Neural cell (in vitro differentiated cells): ENCODE data around the gene UNC5CL. TPM values are rescaled to one million over a fixed set of nuclear protein-coding genes. Genes with fewer than 3 reads are reported as not detected.

Source experiments
- H2AFZ ChIP-seq: fragments of 200-600, 300-800 bp; sonication (generic), shearing (Covaris generic); 2 replicates; pipeline ENCODE4 v1.6.0; 2014; ENCODE audit warnings: low read depth, mild to moderate bottlenecking, antibody characterized with exemption, low read length, moderate library complexity
- H3F3A ChIP-seq: fragments of 200-600 bp; shearing (Covaris generic); 2 replicates; pipeline ENCODE4 v1.6.1; 2016; ENCODE audit warnings: mild to moderate bottlenecking, moderate library complexity, mixed read lengths, antibody characterized with exemption, low read length; ENCODE audit not compliant: insufficient read depth, poor library complexity, severe bottlenecking
- H3K27ac ChIP-seq: fragments of 200-600, 300-800 bp; sonication (generic), shearing (Covaris generic); 2 replicates; pipeline ENCODE4 v1.5.1; 2014; ENCODE audit warnings: mild to moderate bottlenecking, low read length, moderate library complexity
- H3K27me3 ChIP-seq: fragments of 300-800, 200-600 bp; sonication (generic), shearing (Covaris generic); 2 replicates; pipeline ENCODE4 v1.6.0; 2014; ENCODE audit warnings: mild to moderate bottlenecking, low read depth, low read length, moderate library complexity; ENCODE audit not compliant: insufficient read depth
- H3K36me3 ChIP-seq: fragments of 300-800, 200-600 bp; sonication (generic), shearing (Covaris generic); 2 replicates; pipeline ENCODE4 v1.5.1; 2014; ENCODE audit warnings: mild to moderate bottlenecking, antibody characterized with exemption, low read length, moderate library complexity; ENCODE audit not compliant: insufficient read depth
- H3K4me2 ChIP-seq: fragments of 300-800, 200-600 bp; sonication (generic), shearing (Covaris generic); 2 replicates; pipeline ENCODE4 v1.6.0; 2014; ENCODE audit warnings: mild to moderate bottlenecking, low read length
- H3K4me3 ChIP-seq: fragments of 300-800, 200-600 bp; sonication (generic), shearing (Covaris generic); 2 replicates; pipeline ENCODE4 v1.5.1; 2014; ENCODE audit warnings: mild to moderate bottlenecking, low read length, moderate library complexity
- H3K79me2 ChIP-seq: fragments of 200-600 bp; shearing (Covaris generic); replicated peaks from 2 replicates; pipeline ENCODE4 v1.6.0; 2014; ENCODE audit warnings: mild to moderate bottlenecking, low read length, moderate library complexity; ENCODE audit not compliant: insufficient read depth
- H3K9ac ChIP-seq: fragments of 300-800, 200-600 bp; sonication (generic), shearing (Covaris generic); 2 replicates; pipeline ENCODE4 v1.6.1; 2016; ENCODE audit warnings: mild to moderate bottlenecking, low read length, mixed read lengths
- H3K9me2 ChIP-seq: fragments of 200-600 bp; shearing (Covaris generic); 2 replicates; pipeline ENCODE4 v1.6.1; 2016; ENCODE audit warnings: mild to moderate bottlenecking, low read length, mixed read lengths; ENCODE audit not compliant: insufficient read depth
- H3K9me3 ChIP-seq: fragments of 200-600, 300-800 bp; sonication (generic), shearing (Covaris generic); 2 replicates; pipeline ENCODE4 v1.6.1; 2016; ENCODE audit warnings: mild to moderate bottlenecking, mixed run types, low read length, moderate library complexity, mixed read lengths
- H4K20me1 ChIP-seq: fragments of 200-600 bp; shearing (Covaris generic); 2 replicates; pipeline ENCODE4 v1.6.1; 2016; ENCODE audit warnings: mild to moderate bottlenecking, mixed run types; ENCODE audit not compliant: insufficient read depth
- EP300 ChIP-seq: fragments of 450-650 bp; conservative IDR thresholded peaks from 2 replicates; pipeline ENCODE4 v1.6.1; 2014; ENCODE audit warnings: antibody characterized with exemption, mild to moderate bottlenecking, moderate library complexity; ENCODE audit not compliant: poor library complexity, severe bottlenecking
- EZH2 ChIP-seq: fragments of 200-600, 300-800 bp; shearing (Covaris generic), sonication (generic); IDR thresholded peaks from 2 replicates; pipeline ENCODE4 v1.6.1; 2014; ENCODE audit warnings: antibody characterized with exemption, low read length, borderline replicate concordance, mild to moderate bottlenecking; ENCODE audit not compliant: insufficient read depth, poor library complexity, severe bottlenecking
- MXI1 ChIP-seq: fragments of 450-650 bp; conservative IDR thresholded peaks from 2 replicates; pipeline ENCODE4 v1.6.1; 2014; ENCODE audit warnings: antibody characterized with exemption, mild to moderate bottlenecking; ENCODE audit not compliant: poor library complexity, severe bottlenecking
- POLR2AphosphoS5 ChIP-seq: IDR thresholded peaks from 2 replicates; pipeline ENCODE4 v1.6.1; 2012
- RAD21 ChIP-seq: fragments of 450-650 bp; conservative IDR thresholded peaks from 2 replicates; pipeline ENCODE4 v1.6.1; 2014; ENCODE audit warnings: antibody characterized with exemption, mild to moderate bottlenecking, moderate library complexity
- REST ChIP-seq: IDR thresholded peaks from 2 replicates; pipeline ENCODE4 v1.6.1; 2012; ENCODE audit warnings: borderline replicate concordance
- SMC3 ChIP-seq: fragments of 450-650 bp; conservative IDR thresholded peaks from 2 replicates; pipeline ENCODE4 v1.6.1; 2014; ENCODE audit warnings: antibody characterized with exemption, mild to moderate bottlenecking, moderate library complexity; ENCODE audit not compliant: poor library complexity
- TAF1 ChIP-seq: IDR thresholded peaks from 2 replicates; pipeline ENCODE4 v1.6.1; 2012; ENCODE audit warnings: low read depth
- polyA plus RNA-seq: library from polyadenylated mRNA; depleted of rRNA; stranded (reverse); fragments of >200 nt; gene quantifications from 2 replicates; pipeline ENCODE4 v1.2.3, GENCODE V29; 2014
- TF ChIP-seq, protein P1 (sequence below): fragments of 450-650 bp; IDR thresholded peaks from 2 replicates; pipeline ENCODE4 v1.5.1; 2014; ENCODE audit warnings: antibody characterized with exemption, mild to moderate bottlenecking, moderate library complexity; ENCODE audit not compliant: poor library complexity, severe bottlenecking

Gene UNC5CL
- polyA plus RNA-seq, 1 donor from 2014 or later: 1.0 TPM

DNA sequence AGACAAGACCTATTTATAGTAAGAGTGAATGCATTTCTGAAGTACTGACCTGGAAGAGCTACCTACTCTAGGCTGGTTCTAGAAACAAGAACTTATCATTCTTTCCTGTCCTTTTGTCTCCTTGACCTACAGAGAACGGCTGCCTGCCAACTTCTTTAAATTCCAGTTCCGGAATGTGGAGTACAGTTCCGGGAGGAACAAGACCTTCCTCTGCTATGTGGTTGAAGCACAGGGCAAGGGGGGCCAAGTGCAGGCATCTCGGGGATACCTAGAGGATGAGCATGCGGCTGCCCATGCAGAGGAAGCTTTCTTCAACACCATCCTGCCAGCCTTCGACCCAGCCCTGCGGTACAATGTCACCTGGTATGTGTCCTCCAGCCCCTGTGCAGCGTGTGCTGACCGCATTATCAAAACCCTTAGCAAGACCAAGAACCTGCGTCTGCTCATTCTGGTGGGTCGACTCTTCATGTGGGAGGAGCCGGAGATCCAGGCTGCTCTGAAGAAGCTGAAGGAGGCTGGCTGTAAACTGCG is 22.2 kb upstream of the UNC5CL start:
- TF ChIP-seq SMC3 (no peak), POLR2AphosphoS5 (no peak), MXI1 (no peak), REST (no peak), EP300 (no peak), RAD21 (no peak), EZH2 (no peak), TAF1 (no peak)
- TF ChIP-seq, protein P1, sequence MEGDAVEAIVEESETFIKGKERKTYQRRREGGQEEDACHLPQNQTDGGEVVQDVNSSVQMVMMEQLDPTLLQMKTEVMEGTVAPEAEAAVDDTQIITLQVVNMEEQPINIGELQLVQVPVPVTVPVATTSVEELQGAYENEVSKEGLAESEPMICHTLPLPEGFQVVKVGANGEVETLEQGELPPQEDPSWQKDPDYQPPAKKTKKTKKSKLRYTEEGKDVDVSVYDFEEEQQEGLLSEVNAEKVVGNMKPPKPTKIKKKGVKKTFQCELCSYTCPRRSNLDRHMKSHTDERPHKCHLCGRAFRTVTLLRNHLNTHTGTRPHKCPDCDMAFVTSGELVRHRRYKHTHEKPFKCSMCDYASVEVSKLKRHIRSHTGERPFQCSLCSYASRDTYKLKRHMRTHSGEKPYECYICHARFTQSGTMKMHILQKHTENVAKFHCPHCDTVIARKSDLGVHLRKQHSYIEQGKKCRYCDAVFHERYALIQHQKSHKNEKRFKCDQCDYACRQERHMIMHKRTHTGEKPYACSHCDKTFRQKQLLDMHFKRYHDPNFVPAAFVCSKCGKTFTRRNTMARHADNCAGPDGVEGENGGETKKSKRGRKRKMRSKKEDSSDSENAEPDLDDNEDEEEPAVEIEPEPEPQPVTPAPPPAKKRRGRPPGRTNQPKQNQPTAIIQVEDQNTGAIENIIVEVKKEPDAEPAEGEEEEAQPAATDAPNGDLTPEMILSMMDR: no peak
- Histone ChIP-seq H3K36me3 (no peaks in the 10 kb centered on the region), H3K79me2 (no peaks in the 10 kb centered on the region), H4K20me1 (no peaks in the 10 kb centered on the region), H3K4me3 (no peak overlapping the region), H3K9me3 (no peaks in the 10 kb centered on the region), H2AFZ (no peak overlapping the region), H3K9ac (no peak overlapping the region), H3F3A (no peaks in the 10 kb centered on the region), H3K9me2 (no peaks in the 10 kb centered on the region), H3K27me3 (no peaks in the 10 kb centered on the region), H3K4me2 (no peak overlapping the region), H3K27ac (no peak overlapping the region)

DNA sequence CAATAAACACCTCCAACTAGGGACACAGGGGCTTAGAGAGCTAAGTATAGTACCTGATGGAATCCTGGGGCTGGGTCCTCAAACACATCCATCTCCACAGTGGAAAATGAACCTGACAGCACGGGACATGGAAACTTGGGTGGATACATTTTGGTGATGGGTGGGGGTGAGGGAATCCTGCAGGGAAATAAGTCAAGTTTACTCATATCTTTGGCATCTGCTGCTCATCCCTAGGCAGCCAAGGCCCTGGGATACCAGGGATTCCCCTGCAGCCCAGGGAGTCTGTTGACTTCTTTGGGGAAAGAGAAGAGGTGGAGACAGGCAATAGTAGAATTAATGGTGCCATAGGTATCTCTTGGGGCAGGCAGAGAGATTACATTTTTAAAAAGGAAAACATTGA is 20.5 kb upstream of the UNC5CL start:
- Histone ChIP-seq H3K27ac (no peak overlapping the region), H4K20me1 (no peaks in the 10 kb centered on the region), H3K9me2 (no peaks in the 10 kb centered on the region), H3K9me3 (no peaks in the 10 kb centered on the region), H3K79me2 (no peaks in the 10 kb centered on the region), H3K36me3 (no peaks in the 10 kb centered on the region), H3F3A (no peaks in the 10 kb centered on the region), H2AFZ (no peak overlapping the region), H3K27me3 (no peaks in the 10 kb centered on the region), H3K4me2 (no peak overlapping the region), H3K9ac (no peak overlapping the region), H3K4me3 (no peak overlapping the region)
- TF ChIP-seq TAF1 (no peak), POLR2AphosphoS5 (no peak), SMC3 (no peak), EZH2 (no peak), REST (no peak), EP300 (no peak), RAD21 (no peak), MXI1 (no peak)
- TF ChIP-seq, protein P1: no peak
